HG03469 (cell line): ENCODE measurements around the gene AFAP1L1.

Experiments used
- ATAC-seq: cut with Tn5 transposase; IDR thresholded peaks from one replicate; pipeline ENCODE4 v1.9.1; 2021; ENCODE audit warnings: mild to moderate bottlenecking, moderate library complexity, moderate number of reproducible peaks; ENCODE audit not compliant: unreplicated experiment

Gene AFAP1L1

DNA sequence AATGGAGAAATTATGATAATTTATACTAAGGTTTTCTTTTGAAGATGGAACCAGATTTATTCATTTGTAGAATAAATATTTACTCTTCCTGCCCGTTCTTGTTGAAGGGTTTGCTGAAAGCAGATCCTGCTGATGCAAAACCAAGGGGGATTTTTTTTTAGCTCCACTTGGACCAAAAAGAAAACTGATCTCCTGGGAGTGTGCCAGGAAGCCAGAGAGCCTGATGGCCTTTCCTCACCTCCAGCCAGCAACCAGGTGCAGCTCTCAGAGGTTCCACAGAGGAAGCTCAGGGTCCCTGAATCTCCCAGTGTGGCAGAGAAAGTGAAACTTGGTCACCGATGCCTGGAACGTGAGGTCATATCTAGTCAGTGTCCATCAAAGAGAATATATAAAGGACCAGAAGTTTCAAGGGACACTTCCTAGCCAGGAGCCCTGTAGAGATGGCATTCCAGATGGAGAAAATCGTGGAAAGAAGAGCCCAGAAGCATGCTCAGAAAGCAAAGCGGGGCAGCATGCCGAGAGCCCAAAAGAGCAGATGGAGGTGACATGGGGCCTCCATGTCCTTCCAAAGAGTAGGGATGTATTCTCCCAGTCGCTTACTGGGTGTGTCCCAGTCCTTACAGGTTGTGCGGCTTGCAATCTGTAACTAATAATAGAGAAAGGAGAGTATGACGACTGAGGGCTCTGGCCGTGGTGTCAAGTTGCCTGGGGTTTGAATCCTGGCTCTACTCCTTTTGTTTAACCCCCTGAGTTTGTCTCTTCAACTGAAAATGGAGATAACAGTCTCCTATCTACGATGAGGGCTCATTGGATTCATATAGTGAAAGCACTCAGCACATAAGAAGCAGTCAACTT, 12.2 kb downstream of the AFAP1L1 start:
- no peak for ATAC-seq

DNA sequence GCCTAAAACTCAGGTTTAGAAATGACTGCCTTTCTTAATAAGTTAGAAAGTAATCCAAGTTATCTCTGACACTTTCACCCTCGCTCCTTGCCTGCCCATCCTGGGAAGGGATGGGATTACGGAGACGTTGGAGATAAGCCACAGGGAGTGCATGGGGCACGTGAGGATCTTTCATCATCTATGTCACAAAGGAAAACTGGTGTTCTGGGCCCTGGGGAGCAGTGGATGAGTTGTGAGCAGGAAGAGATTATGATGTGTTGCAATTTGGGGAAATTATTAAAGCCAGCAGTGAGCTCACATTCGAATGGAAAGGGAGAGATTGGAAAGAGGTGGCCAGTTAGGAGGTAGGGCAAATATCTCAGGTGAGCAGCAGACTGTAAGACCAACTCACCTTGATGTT, 12.8 kb downstream of the AFAP1L1 start:
- ATAC-seq: no peak

DNA sequence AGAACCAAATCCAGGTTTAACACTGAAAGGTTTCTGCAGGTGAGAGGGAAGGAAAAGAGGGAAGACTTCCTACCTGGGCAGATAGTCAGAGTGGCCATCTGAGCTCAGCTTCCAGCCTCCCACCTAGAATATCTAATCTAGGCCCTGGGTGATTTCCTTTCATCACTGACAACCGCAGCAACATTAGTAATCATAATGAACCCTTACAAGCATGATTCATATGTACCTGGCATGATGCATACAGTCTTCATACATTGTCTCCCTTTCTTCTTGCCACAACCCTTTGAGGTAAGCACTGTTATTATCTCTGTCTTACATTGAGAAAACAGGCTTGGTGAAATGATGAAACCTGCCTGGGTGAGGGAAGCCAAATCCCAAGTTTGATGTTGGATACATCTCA, 13.5 kb downstream of the AFAP1L1 start:
- no peak for ATAC-seq

DNA sequence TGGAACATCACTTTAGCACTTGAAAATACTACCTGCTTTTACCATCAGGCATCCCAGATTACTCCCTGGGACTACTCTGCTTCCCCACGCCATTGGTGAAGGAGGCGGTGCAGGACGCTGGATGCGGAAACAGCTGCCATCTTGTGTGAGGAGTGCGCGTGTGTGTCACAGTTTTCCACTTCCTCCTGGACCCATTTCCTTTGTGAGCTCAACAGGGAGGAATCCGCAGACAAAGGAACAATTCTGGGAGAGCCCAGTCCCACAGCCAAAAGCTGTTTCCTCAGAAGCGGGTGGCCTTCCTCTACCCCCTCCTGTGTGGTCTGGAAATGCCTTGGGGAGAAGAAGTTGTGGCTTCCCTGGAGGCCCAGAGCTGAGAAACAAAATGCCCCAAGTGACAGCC, 16.8 kb downstream of the AFAP1L1 start:
- no peak for ATAC-seq

DNA sequence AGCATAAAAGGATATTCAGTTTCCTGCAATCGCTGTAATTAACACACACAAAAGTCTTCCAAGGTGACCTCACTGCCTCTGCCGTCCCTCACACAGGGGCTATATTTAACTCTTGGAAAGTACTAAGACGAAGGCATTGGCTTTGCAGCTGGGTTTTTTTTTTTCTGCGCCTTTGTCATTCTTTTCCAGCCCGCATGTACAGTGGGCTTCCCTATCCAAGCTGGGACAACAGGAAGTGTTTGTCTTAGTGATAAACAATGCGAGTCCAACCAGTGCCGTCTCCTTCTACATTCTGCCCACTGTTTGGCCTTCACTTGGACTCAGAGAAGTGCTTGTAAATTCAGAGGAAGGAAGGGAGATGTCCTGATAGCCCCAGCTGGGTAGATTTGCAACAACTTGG, 17.6 kb downstream of the AFAP1L1 start:
- no peak for ATAC-seq

DNA sequence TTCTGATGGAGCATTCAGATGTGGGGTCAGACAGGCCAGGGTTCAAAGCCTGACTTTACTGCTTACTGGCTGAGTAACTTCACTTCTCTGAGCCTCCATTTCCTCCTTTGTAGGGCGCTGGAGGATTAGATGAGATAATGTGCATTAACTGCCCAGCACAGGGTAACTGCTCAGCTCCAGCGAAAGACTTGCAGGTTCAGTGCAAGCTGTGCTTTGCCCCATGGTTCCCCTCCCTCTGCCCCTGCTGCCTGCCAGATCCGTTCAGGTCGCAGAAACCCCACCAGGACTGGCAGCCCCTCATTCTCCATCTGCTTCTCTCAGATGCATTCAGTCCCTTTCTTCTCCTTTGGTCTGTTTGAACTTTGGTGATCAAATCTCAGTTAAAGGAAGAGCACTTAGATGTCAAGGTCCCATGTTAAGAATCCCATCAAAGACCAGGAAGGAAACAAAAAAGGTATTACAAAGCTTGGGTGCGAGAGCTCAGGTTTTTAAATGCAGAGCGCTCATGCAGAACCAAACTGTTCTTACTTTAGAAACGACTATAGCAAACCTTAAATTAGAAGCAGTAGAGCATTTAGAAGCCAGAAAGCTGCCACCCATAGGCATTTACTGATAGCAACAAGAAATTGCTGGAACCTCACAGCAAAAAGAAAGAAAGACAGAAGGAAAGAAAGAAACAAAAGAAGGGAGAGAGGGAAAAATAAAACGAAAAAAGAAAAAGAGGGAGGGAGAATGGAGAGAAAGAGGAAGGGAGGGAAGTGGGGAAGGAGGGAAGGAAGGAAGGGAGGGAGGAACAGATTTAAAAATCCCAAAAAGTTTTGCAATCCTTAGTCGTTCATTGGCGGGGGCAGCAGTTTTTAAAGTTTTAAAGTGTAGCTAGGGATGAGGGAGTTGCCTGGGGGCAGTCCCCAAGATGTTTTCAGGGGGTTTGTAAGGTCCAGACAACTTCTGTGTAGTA, 23.5 kb downstream of the AFAP1L1 start:
- no peak for ATAC-seq

DNA sequence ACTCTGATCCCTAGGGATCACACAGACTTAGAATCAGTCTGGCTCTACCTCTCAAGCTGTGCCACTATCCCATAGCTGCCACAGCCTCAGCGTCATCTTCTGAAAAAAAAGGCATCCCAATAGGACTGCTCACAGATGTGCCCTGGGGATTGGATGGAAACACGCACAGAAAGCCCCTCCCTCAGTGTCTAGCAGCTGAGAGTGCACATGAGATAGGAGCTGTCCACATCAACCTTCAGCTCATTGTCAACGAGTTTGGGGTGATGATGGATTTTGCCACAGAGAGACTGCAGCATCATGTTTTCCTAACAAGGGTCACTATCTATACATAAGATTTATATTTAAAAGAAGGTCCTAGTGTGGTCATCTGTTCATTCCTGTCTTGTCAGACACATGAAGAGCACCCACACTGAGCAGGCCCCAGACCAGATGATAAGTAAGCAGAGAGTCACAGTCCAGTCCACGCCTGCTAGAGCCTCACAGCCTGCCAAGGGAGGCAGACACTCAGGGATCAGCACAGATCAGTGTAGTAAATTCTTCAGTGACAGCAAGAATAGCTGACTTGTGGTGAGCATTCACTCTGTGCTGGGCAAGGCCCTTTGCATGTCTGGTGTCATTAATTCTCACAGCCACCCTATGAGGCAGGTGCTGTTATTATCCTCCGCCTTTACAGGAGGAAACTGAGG, 25.8 kb downstream of the AFAP1L1 start:
- ATAC-seq: no peak

DNA sequence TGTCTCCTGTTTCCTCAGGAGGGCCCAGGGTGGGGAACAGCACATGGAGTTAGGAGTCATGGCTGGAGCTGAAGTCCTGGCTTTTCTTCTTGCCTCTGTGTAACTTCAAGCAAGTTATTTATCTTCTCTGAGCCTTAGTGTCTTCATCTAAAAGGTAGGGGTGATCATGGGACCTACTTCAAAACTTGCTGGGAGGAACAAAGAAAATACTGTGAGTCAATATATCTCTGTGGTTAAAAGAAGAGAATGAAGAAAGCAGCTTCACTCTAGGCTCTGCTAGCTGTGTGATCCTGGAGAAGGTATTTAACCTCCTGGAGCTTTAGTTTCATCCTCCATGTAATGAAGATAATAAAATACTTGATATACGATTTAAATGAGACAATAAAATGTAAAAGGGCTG, 26.5 kb downstream of the AFAP1L1 start:
- ATAC-seq: no peak

DNA sequence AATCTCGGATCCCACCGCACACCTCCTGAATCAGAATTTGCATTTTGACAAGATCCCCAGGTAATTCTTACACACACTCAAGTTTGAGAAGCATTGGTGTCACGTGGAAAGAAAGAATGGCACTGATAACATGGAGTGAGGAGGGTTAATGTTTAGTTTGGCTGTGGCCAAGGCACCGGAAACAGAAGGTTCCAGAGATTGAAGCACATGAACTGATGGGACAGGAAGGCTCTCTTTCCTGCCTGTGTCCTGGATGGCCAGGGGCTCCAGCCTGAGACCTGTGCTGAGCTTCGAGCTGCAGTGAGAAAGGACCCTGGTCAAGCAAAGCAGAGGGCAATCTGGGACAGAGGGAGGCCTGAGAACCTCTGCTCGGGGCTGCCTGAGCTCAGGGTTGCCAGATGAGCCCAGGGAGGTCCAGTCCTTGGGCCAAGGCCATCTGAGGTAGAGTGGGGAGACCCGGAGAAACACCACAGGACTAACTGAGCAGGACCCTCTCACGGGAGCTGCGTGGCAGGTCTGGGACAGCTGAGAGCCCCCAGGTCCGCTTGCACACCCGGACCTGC, 27.3 kb downstream of the AFAP1L1 start:
- no peak for ATAC-seq

DNA sequence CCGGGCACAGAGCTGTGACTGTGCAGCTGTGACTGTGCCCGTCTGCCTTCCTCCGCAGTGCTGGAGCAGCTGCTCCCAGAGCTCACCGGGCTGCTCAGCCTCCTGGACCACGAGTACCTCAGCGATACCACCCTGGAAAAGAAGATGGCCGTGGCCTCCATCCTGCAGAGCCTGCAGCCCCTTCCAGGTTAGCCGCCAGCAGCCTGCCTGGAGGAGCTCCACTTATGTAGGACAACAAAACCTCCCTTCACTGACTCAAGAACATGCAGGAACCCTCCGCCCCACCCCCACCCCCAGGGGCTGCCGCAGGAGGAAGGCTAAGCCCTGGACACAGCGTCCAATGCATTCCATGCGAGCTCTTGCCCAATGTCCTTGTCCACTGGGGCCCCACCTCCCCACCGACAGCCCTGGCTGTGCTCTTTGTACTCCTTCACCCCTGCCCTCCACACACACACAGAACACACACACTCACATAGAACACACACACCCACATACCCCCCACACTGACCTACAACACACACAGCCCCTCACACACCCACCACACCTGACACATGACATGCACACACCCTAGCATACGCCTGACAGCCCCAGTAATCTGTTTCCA, 27.9 kb downstream of the AFAP1L1 start:
- no peak for ATAC-seq

DNA sequence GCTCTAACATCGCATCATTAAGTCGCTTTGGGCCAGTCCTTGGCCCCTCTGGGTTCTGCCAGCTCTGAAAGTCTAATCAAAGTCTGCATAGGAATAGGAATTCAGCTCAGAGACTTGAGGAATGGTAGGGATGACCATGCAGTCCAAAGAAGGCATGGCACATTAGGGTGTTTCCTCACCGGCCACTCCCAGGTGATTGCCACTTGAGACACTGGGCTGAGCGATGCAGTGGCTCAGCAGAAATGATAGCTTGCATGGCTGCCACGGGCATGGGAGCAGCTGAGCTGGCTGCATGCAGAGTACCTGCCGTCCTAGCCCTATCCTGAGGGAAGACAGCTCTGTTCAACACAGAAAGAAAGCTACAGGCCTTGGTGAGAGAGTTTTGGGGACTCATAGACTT, 28.8 kb downstream of the AFAP1L1 start:
- no peak for ATAC-seq

DNA sequence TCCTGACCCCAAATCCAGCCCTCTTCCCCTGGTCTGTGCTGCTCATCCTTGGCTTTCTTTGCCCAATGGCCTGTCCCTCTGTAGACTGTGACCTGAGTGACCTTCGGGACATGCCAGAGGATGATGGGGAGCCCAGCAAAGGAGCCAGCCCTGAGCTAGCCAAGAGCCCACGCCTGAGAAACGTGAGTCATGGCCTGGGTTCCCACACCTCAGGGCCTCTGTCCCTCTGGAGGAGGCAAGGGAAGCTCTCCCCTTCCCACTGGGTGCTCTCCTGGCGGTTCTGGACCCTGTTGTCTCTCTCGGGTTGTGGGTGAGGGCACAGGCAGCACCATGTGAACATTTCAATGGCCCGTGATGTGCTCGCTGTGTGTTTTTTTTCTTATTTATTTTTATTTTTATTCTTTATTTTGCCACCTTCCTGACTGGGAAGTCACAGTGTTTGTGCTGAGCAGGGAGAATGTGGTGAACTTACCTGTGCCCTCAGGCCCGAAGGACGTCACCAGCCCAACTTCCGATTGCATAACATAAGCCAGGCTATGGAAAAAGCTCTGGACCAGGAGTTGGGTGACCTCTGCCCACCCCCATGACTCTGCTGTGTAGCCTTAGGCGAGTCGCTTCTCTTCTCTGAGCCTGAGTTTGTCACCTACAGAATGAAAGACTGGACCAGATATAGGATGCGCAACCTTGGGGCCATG, 29.5 kb downstream of the AFAP1L1 start:
- ATAC-seq: no peak

DNA sequence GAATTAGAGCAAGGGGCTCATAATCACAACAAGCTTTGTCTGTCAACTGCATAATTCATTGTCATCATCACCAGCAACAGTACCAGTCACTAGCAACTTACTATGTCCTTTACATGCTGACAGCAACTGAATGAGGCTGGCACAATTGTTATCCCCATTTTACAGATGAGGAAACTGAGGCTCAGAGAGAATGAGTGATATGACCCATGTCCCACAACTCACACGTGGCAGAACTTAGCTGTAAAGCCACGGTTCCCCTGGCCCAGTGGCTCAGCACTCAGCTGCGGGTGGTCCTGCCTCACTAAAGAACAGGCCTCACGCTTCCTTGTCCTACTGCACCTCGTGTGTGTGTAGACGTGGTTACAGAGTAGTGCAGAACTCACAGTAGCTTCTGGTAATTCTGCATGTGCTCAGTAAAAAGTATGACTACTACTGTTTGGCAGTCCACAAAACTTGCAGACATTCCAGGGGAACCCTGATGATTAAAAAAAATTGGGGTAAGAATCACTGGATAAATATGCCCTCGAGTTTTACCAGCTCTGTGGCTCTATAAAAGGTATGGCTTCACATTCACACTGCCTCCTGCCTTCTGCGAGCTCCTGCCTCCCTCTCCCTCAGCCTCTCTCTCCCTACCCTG, 30.2 kb downstream of the AFAP1L1 start:
- ATAC-seq: no peak

DNA sequence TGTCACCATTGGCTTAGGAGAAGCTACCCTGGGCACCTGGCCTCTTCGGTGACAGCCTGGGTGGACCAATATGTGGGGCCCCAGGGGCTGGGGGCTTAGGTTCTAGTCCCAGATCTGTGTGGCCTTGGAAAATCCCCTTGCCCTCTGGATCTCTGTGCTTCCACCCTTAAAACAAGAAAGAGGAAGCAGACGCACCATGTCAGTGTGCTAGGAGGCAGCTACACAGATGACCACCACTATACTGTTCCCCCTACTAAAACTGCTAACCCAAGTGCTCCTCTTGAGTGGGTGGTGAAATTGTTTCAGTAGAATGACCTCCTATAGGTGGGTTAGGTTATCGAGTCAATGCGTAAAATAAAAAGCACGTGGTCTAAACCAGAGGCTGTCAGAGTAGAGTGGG, 31.0 kb downstream of the AFAP1L1 start:
- no peak for ATAC-seq

DNA sequence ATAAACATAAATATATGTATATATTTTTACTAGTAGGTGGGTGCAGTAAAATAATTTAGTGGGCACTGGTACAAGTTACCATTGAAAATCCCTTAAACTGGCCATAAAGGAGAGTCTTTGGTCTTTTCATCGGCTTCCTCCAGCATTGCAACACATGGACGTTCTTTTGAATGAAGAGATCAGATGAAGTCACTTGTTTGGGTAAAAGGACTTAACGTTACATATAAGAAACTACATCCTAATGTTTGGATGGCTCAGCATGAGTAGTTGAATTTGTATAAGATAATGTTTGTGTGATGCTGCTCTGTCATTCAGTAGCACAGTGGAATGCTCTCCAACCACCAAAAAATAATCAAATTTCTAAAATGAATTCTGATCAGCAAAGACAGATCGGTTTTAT, 31.6 kb downstream of the AFAP1L1 start:
- ATAC-seq: no peak

DNA sequence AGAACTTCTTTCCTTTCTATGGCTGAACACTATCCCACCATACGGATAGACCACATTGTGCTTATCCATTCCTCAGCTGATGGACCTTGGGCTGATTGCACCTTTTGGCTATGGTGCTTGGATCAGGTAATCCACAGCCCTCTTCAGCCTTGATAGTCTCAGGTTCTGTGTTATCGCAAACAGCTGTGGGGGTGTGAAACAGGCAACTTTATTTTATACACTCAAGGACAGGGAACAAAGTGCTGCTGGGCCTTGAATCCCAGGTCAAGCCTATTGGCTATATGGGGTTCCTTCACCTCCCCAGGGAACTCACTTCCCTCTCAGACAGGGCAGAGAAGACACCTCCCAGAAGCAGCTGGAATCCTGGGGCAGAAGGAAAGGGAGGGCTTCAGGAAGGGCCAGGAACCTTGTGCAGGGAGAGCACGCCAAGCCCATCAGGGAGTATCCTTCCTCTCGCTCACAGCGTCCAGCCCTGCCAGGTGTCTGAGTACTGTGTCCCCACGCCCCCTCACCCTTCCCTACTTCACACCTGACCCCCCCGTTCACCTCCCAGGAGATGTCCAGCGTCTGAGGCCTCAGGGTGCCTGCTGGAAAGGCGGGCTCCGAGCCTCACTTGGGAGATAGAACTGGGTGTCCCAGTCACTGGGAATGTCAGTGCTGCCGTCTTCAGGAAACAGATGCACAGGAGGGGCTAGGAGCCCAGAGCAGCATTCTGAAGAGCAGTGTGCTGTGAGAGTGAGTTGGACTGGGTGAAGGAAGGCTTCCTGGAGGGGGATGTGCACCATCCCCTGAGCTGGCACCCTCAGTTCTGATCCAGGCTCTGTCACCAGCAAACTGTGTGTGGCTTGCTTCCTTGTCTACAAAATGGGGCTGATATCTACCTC, 32.8 kb downstream of the AFAP1L1 start:
- no peak for ATAC-seq

DNA sequence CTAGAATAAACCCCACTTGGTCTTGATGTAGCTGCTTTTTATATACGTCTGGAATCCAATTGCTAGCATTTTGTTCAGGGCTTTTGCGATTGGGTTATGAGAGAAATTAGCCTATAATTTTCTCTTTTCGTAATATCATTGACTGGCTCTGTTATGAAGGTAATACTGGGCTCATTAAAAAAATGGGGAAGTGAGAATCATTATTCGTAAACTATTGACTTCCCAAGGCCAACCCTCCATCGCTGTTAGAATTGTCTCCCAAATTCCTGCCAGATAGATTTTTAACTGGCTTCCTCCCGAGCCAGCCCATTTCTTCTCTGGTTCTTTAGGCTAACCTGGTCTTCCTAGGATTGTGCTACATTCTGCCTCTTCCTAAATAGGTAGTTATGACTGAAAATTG, 37.7 kb downstream of the AFAP1L1 start:
- ATAC-seq: no peak

DNA sequence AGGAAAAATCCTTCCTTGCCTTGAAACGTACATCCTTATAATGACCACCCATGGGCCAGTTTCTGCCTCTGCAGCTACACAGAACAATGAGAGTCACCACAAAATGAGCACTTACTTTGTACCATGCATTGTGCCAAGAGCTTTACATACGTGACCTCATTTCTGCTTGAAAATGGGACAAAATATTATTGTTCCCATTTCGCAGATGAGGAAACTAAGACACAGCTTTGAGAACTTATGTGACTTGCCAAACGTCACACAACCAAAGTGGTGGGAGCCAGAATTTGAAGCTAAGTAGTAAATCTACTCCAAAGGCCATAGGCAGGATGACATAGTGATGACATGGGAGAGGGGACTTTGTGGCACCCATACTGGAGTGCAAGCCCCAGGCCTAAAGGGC, 38.8 kb downstream of the AFAP1L1 start:
- ATAC-seq: no peak
